CD4-positive, alpha-beta T cell treated with Interleukin-1 beta for 1 hour (primary cell): ENCODE data around the gene TSPAN13.

Experiments
- DNase-seq, 2 donors: peaks; one replicate each; pipeline ENCODE4 v3.0.0-alpha.2; 2020 to 2022

TSPAN13 gene

GRCh38 chr7:16778476-16778875 is 24.9 kb downstream of the TSPAN13 start:
- DNase-seq = no peak

- no peak for DNase-seq
These were observed 25.5 kb downstream of the TSPAN13 start for GRCh38 chr7:16779051-16779450.

DNA sequence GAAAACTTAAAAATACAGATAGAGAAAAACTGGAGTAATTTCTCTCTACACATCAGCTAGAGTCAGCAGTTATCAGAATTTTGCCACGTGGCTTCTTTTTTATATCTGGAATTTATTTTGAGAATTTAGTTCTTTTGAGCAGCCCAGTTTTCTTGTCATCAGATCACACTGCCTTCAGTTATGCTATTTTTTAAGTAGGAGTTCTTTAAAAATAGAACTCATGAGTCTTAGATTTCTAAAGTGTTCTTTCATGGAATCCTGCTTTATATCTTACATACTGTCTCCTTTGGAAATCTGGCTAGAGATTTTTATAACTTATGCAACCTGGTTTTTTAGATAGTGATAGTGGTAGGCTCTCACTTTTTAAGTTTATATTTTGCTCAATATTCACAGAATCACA is 27.0 kb downstream of the TSPAN13 start:
- no peak for DNase-seq

- DNase-seq = no peak
These were observed 31.8 kb downstream of the TSPAN13 start for GRCh38 chr7:16785321-16785720.

DNA sequence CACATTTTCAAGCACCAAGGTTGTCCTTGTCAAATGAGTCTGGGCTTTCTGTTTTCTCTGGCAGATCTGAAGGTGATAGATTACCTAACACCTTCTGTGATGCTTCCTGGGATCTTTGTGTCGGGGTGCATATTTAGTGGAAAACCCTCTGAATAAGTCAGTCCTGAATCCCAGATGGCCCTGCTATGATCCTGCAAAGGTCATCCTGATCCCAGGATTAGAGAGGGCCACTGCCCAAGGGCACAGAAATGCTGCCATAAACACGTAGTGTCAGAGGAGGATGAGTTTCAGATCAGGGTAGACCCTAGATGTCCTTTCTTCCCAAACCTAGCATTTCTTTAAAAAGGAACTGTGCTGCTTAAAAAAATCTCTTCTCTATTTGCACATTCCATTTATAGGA is 32.3 kb downstream of the TSPAN13 start:
- DNase-seq = no peak

- no peak for DNase-seq
These were observed 32.7 kb downstream of the TSPAN13 start for GRCh38 chr7:16786257-16786656.

- DNase-seq = no peak
These were observed 33.6 kb downstream of the TSPAN13 start for GRCh38 chr7:16787127-16787526.

GRCh38 chr7:16791071-16791470 is 37.5 kb downstream of the TSPAN13 start:
- DNase-seq = no peak

DNA sequence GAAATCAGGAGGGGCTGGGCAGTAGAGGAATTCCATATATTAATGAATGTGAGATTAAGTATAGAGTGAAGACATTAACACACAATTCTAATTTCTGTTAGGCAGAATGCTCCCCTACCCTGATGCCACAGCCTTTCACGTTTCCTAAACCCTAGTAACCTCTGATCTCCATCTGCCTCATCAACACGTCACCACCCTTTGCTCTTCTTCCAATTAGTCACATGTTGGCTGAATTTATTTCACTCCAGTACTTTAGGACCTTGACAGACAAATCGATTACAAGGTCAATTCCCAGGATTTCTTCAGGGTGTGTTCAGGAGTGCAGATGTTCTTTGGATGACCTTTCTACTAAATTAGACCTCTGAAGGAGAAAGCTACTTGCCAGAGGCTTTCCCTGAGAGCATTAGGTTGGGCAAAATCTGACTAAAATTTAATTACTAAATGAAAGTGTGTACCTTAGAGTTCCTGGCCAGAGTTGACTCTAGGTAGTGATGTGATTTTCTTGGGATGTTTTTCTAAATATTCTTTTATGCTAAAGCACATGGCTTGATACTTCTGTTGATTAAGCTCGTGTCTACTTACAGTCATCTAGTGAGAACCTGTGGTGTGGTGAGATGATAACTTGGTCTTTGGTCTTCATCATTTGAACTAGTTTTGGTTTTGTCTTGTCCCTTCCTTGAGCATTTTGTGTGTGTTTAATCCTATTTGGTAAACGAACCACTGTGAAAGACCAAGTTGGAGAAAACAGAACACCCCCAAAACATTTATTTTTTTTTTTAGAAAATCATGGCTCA is 38.5 kb downstream of the TSPAN13 start:
- DNase-seq = no peak

GRCh38 chr7:16794986-16795385 is 41.4 kb downstream of the TSPAN13 start:
- no peak for DNase-seq

- no peak for DNase-seq
These were observed 42.1 kb downstream of the TSPAN13 start for GRCh38 chr7:16795624-16796023.

- peak in 1 of 2 donors; percentile 3 for DNase-seq
These were observed 47.6 kb downstream of the TSPAN13 start for GRCh38 chr7:16801111-16801542.

DNA sequence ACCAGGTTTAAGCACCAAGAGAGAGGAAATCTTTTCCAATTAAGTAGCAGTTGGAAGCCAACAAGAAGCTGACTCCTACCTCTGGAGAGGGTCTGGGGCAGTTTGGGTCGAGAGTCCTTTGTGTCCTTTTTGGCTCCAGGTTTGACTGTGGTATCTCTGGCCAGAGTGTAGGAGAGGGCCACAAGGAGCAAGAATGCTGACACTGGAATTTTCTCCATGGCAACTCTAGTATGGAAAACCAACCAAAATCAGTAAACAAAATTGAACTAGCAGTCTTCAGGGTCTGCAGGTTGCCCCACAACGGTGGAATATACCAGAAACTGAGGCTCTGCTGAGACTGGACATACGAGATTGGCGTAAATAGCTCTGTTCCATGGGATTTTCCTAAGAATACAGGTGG is 48.0 kb downstream of the TSPAN13 start:
- no peak for DNase-seq

DNA sequence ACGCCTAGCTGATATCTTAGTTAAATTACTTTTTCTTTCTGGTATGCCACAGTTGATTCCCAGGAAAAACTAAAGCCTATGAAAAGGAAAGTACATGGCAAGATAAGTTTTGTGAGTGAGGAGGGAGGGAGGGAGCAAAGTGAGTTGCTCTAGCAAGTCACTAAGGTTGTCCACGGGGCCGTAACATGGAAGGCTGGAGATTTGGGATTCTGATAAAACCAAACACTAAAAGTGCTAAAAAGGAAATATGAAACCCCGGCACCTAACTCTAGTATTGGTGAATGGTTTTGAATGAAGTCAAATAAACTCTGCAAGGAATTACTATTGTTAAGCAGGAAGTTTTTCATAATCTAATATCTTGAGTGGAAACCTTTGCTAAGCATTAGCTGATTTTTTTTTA is 49.6 kb downstream of the TSPAN13 start:
- no peak for DNase-seq

GRCh38 chr7:16803881-16804673 is 50.5 kb downstream of the TSPAN13 start:
- DNase-seq = no peak

DNA sequence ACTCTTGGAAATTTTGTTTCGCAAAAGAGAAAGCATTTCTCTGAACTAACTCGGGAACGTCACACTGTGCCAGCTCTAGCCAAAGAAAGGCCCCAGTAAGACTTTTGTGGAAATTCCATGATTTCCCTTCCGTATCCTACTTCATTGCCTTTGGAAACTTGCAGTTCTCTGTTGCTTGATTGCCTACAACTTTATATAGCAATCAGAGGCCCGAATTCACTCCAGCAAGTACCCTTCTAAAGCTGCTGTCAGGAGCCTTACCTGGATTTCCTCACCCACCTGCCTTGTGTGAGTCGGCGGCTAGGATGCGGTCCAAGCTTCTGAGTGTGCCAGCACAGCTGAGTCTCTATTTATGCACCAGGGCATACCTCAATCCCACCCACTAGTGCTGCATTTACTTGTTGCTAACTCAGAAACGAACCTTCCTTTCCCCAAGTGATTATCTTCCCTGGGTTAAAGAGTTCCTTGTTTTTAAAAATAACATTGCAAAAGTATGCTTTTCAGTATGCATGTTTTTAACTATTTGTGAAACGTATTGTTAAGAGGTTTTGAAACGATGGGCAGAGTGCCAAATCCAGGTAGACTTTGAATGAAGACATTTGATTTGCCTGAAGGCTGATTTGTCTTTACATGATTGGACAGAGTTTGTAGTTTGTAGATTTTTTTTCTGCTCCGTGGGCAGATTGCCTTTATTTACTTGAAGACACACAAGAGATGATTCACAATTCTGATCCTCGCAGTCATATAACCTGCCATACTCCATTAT is 51.3 kb downstream of the TSPAN13 start, which contains the start of gene AGR2:
Gene AGR2 (minus strand): TSS at position 326 of the 766 bp plus-strand sequence. CDS start 3,203 bp downstream, outside the sequence.
- DNase-seq = no peak

DNA sequence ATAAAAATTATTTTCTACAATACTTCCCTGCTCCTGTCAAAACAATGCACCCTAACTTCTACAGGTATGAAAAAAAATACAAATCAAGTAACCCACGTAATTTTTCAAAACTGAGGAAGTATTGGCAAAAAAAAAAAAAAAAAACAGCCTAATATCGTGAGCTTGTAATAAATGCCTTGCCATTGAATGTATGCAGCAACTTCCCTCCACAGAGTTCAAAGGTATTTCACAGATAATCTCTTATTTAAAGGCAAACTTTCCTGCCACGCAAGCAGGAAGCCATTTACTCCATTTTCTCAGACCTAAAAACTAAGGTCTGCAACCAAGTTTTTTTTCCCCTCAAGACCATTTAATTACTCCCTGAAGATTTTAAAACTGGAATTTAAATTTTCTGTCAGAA is 51.9 kb downstream of the TSPAN13 start:
- no peak for DNase-seq

DNA sequence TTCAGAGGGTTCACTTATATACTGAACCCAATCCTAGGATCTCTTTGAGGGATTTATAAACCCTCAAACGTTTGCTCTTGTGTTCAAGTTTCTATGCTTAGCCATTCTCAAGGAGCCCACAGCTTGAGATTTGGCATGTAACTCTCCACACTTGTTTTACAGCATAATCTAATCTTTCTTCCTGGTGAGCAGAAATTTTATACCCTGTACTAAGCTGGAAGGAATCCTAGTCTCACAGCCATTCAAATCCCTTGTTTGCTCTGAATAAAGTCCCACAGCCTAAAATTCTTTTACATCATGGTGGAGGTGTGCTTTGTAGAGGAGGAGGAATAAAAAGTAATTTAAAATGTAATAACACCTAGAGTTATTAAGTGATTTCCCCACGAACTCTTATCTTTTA is 56.6 kb downstream of the TSPAN13 start:
- DNase-seq = no peak

GRCh38 chr7:16810573-16810972 is 57.0 kb downstream of the TSPAN13 start:
- DNase-seq = no peak

GRCh38 chr7:16811551-16811950 is 58.0 kb downstream of the TSPAN13 start:
- no peak for DNase-seq

DNA sequence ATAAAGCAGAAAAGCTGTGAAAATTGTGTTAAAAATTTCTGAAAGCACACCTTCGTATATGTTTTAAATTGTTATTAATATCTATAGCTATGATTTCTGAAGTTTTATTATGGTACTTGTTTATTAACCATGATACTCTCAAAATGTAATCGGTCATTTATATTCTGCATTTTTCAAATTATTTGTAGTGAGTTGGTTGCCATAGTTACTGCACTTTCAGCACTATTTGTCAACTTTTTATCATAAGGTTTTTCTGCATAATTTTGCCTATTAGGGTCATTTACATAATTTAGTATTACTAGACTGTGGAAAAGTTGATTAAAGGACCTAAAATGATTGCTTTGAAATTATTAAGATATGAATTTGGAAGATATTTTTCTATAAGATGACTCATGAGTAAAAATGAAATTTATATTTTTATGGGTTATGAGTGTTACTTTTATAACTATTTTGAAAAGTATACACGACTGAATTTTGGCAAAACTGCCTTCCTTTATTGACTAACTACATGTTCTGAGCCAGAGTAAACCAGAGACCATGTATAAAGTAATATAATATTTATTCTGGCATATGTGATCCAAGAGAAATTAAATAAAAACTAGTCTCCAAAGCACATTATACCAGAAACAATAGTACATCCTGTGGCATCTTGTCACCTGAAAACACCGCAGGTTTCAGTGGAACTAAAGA is 59.1 kb downstream of the TSPAN13 start:
- no peak for DNase-seq

DNA sequence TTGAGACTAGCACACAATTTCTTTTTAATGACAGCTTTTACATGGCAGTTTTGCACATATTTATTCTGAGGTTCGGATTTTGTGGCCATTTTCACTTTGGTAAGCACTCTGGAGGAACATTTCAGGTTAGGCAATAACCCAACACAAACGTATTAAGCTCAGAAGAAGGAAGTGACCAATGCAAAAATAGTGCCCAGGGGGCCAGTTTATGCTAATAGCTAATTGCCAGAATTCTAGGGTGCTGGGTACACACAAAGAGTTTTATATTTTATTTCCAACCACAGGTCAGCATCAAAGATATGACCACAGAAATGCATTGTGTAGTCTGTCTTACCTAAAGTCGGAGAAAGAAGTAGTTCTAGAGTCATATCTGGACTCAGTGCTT is 59.7 kb downstream of the TSPAN13 start:
- DNase-seq = no peak

DNA sequence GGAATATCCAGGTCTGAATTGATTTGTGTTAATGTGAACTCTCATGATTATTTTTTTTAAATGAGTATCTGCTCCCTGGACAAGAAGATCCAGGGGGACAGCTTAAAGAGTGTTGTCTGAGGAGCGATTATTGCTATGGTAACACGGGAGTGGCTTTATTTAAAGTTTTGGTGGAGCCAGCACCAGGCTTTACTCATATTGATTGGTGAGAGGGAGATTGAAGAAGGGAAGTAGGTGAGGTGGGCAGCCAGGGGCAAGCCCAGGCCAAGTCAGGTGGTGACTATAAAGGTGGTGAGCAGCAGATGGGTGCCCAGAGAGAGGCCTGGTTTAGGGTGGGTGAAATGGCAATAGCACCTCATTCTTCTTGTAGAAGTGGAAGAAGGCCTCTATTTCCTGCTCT is 61.4 kb downstream of the TSPAN13 start:
- no peak for DNase-seq
